GM15510 (cell line): ENCODE data around the gene AKAP10.

Source experiments
- POLR2A ChIP-seq: IDR thresholded peaks from 3 replicates; pipeline ENCODE4 v1.6.1; 2011; ENCODE audit warnings: borderline replicate concordance; ENCODE audit not compliant: insufficient read length; ENCODE audit errors: extremely low read depth

Gene AKAP10

GRCh38 chr17:19904412-19904811 lies 73.2 kb downstream of the AKAP10 start:
- TF ChIP-seq POLR2A = no peak

- no peak for TF ChIP-seq POLR2A
Observed at GRCh38 chr17:19900809-19901208, 76.8 kb downstream of the AKAP10 start.

DNA sequence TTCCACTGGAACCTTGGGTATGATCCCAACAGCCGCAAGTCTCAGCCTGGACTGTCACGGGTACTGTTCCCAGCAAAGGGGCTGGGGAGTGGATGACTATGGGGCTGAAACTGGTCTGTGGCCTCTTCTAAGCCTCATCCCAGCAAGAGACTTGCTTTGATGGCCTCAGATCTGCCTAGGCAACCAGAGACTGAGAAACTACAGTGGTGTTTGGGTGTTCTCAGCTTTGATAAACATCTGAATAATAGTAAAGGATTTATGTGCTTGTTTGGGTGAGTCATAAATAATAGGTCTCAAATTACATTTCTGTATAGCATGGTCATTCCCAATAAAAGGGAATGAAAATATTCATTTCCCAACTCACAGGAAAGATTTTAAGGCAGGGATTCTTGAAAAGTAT lies 79.7 kb downstream of the AKAP10 start:
- no peak for TF ChIP-seq POLR2A

GRCh38 chr17:19897090-19897837 lies 80.4 kb downstream of the AKAP10 start:
- no peak for TF ChIP-seq POLR2A

- TF ChIP-seq POLR2A = no peak
Observed at GRCh38 chr17:19896679-19897078, 80.9 kb downstream of the AKAP10 start.

- no peak for TF ChIP-seq POLR2A
Observed at GRCh38 chr17:19886116-19886515, 91.5 kb downstream of the AKAP10 start.

GRCh38 chr17:19883537-19884215 lies 94.0 kb downstream of the AKAP10 start:
- TF ChIP-seq POLR2A = no peak

DNA sequence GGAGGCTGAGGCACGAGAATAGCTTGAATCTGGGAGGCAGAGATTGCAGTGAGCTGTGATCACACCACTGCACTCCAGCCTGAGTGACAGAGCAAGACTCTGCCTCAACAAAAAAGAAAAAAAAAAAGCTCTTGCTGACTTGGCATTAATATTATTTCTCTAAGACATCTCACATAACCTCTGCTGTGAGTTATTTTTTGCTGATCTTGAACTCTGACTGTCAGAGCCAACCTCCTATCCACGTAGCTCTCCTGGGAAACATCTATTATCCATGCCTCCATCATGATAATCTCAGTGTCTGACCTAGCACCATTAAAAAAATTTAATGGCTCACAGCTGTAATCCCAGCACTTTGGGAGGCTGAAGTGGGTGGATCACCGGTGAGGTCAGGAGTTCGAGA lies 97.2 kb downstream of the AKAP10 start:
- no peak for TF ChIP-seq POLR2A

GRCh38 chr17:19877364-19877945 lies 100.2 kb downstream of the AKAP10 start:
- no peak for TF ChIP-seq POLR2A

DNA sequence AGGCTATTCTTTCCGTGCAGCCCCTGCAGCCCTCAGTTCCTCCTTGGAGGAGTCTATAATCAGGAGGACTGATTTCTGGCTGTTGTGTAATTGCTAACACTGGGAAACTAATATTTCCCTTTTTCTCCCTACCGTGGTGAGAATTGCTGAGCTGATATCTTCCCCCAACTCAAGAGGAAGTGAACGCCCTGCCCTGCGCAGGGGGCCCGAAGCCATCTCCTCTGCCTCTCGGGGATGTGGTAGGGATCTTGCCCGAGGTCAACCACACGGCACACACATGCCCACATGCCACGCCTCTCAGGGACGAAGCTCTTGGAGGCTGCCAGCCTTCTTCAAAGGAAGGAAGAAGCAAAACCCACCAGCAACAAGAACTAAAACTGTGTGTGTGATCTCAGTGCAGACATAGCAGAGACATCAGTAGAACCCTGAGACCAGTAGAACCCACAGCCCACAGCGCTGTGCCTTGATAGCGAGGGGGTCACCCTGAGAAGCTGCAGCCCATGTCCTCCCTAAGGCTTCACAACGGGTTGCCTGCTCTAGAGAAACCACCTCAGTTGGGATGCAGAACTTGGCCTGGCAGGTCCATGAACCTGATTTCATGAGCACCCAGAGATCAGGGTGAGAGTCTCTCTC lies 101.0 kb downstream of the AKAP10 start:
- TF ChIP-seq POLR2A = no peak

DNA sequence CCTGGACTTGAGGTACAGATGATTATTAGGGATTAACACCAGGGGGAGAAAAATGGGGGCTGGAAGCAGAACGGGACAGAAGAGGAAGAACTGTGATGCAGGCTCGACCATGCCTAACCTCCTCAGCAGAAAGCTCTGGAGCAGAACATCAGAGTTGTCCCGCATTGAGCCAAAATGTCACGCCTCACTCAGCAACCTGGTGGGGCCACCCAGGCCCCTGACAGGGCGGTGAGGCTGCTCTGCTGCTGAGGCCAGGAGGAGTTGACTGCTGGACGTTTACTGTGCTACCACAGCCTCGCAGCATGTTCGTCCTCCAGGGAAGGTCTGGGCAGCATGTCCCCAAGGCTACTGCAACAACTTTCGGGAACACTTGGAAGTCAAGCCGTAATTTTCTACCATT lies 103.4 kb downstream of the AKAP10 start:
- TF ChIP-seq POLR2A = no peak

DNA sequence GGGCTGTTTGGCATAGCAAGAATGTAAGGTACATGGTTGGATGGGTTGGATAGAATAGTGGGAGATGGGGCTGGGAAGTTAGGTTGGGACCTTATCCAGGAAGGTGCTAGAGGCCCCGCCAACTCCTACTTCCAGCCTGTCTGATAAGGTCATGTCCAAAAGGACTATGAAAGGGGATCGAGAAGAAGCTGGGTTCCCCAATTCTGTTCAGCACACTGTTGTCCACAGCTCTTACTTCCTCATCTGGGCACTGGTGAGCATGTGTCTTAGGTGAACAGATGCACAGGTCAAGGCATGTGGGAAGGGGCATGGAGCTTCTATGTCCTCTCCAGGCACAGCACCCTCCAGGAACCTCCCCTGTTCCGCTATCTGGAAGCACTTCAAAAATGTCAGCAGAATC lies 104.3 kb downstream of the AKAP10 start:
- no peak for TF ChIP-seq POLR2A

DNA sequence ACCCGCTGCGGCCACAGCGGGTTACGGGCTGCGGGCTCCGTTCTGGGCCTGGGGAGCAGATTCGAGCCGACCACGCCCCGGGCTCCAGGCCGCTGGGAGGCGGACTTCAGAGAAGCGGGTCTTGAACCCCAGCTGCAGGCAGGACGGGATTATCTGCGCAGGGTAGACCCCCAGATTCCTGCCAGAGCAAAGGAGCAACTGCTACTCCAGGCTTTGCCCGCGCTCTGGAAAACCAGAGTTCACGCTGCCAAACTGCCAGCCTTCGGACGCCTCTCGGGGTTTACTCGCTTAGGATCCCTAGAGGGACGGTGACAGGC lies 109.6 kb downstream of the AKAP10 start:
- TF ChIP-seq POLR2A = no peak

DNA sequence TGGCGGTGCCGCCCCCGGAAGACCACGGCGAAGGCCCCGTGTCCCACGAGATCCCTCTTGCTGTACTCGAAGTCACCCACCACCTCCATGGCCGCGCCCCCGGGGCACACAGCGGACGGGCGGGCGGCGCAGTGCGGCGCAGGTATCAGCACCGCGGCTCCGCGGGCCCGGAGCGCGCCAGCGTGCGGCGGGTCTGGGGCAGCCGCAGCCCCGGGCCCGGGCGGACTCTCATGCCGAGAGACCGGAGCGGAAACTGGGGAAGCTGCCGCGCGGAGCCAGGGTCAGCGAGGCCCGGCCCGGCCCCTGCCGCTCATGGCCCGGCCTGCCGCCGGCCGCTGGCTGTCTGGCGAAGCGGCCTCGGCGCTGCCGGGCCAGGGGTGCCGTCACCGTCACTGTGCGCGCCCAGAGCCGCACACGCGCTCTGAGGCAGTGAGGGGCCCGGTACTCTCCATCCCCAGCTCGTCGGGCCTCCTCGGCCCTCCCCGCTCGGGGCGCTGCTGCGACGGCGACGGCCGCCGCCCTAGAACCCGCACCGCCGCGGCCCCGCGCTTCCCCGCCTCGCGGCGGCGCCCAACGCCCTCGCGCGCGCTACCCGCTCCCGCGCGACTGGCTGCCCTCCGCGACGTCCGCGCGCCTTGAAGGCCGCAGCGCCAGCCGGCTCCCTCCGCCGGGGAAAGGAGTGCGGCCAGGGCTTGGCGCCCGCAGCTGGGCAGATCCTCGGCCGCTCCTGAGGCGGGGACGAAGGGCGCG lies 110.1 kb downstream of the AKAP10 start, which contains the start of gene ULK2:
TSS of gene ULK2 (minus strand) at position 608 of the 750 bp plus-strand sequence. CDS start at position 89, 519 bp downstream.
- peak; percentile 48 for TF ChIP-seq POLR2A

DNA sequence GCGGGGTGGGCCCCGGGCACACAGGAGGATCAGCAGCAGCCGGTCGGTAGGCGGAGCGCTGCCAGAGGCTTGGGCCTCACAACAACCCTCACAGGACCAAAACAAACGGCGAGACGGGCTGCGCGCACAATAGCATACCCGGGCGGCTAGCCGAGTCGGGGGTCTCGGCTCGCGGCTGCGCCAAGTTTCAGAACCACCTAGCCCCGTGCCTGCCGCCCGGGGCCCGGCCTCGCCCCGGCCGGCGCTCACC lies 110.6 kb downstream of the AKAP10 start:
- no peak for TF ChIP-seq POLR2A
